Gastroesophageal sphincter (tissue), 4 donors: ENCODE measurements around the gene SLC17A8. TPM values are rescaled to one million over a fixed set of nuclear protein-coding genes. Genes with fewer than 3 reads are reported as not detected.
A peak's percentile ranks its signal among the peaks of the same experiment; 100 is the strongest.

Experiments
- ATAC-seq: fragments of 150-250 bp; one replicate; pipeline ENCODE4 v1.9.1; 2016; ENCODE audit warnings: mild to moderate bottlenecking, moderate library complexity
- H3K27ac ChIP-seq, 4 donors: fragments of 200-600 bp; sonication (generic) in 3 of 4; 1 replicate in 3 of 4; 2 replicates in 1 of 4; pipeline ENCODE4 v1.5.1; 2016 to 2019
- H3K27me3 ChIP-seq: fragments of 200-600 bp; sonication (generic); one replicate; pipeline ENCODE4 v1.5.1; 2019
- H3K36me3 ChIP-seq, 2 donors: fragments of 200-600 bp; sonication (generic); one replicate each; pipeline ENCODE4 v1.5.1; 2019; ENCODE audit warnings: control low read depth in 1 of 2
- H3K4me1 ChIP-seq, 3 donors: fragments of 200-600 bp; sonication (generic); 1 replicate in 2 of 3; 2 replicates in 1 of 3; pipeline ENCODE4 v1.5.1; 2016 to 2019; ENCODE audit warnings: control low read depth in 2 of 3
- H3K4me3 ChIP-seq, 2 donors: fragments of 200-600 bp; sonication (generic); one replicate each; pipeline ENCODE4 v1.5.1; 2019; ENCODE audit warnings: mild to moderate bottlenecking in 1 of 2, moderate library complexity in 1 of 2
- H3K9me3 ChIP-seq, 3 donors: fragments of 200-600 bp; sonication (generic); one replicate each; pipeline ENCODE4 v1.5.1; 2017 to 2019; ENCODE audit warnings: control low read depth in 2 of 3
- EP300 ChIP-seq: sonication (generic); formaldehyde crosslinking; IDR thresholded peaks from one replicate; pipeline ENCODE4 v1.6.1; 2017; ENCODE audit warnings: antibody characterized with exemption, mild to moderate bottlenecking
- POLR2A ChIP-seq, 2 donors: fragments of 450-650 bp; IDR thresholded peaks; one replicate each; pipeline ENCODE4 v1.6.1; 2017; ENCODE audit warnings: antibody characterized with exemption in 2 of 2, mild to moderate bottlenecking in 2 of 2, moderate library complexity in 1 of 2
- POLR2AphosphoS5 ChIP-seq: sonication (generic); formaldehyde crosslinking; IDR thresholded peaks from one replicate; pipeline ENCODE4 v1.6.1; 2017; ENCODE audit warnings: antibody characterized with exemption
- WGBS, 2 donors: methylation state at CpG; one replicate each; pipeline ENCODE4 v1.1.5; 2018; ENCODE audit warnings: low coverage in 1 of 2; 5-methylcytosine and 5-hydroxymethylcytosine counted together
- total RNA-seq, 4 donors: library from RNA; depleted of rRNA; stranded (reverse); fragments of >200 nt; gene quantifications; one replicate each; pipeline ENCODE4 v1.1.0, GENCODE V29; 2016
- TF ChIP-seq, protein P1 (sequence below), 4 experiments: fragments of 200-600 bp in 2 of 4; fragments of 450-650 bp in 2 of 4; sonication (generic) in 1 of 4; IDR thresholded peaks; one replicate each; pipeline ENCODE4 v1.5.1; 2017 to 2019; ENCODE audit warnings: antibody characterized with exemption in 4 of 4, mild to moderate bottlenecking in 2 of 4, moderate library complexity in 2 of 4

The SLC17A8 gene
- total RNA-seq, 4 donors from 2014 or later, result not detected

DNA sequence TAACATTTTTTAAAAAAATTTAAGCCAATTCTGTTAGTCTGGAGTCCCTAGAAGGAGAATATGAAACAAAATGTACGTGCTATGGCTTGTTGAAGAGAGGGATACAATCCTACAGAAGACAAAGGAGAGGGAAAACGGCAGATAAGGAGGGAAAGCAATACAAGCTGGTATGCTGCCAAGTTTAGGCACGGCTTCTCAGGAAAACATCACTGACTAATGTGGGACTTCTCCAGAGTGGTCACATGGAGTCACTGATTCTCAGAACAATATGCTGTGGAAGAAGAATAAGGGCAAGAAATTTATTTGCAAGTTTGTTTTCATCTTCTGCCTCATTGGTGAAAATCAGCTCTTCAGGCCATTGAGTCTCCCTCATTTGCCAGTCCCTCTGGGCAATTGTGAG lies 93.9 kb downstream of the SLC17A8 start:
- ATAC-seq, result no peak
- Histone ChIP-seq H3K4me1 (peaks cover 0 to 19% (median 3%) of the 10 kb centered on the region in 3 donors), H3K27me3 (no peaks in the 10 kb centered on the region), H3K9me3 (no peaks in the 10 kb centered on the region), H3K4me3 (no peak overlapping the region), H3K27ac (no peak overlapping the region), H3K36me3 (no peaks in the 10 kb centered on the region)
- TF ChIP-seq, protein P1, sequence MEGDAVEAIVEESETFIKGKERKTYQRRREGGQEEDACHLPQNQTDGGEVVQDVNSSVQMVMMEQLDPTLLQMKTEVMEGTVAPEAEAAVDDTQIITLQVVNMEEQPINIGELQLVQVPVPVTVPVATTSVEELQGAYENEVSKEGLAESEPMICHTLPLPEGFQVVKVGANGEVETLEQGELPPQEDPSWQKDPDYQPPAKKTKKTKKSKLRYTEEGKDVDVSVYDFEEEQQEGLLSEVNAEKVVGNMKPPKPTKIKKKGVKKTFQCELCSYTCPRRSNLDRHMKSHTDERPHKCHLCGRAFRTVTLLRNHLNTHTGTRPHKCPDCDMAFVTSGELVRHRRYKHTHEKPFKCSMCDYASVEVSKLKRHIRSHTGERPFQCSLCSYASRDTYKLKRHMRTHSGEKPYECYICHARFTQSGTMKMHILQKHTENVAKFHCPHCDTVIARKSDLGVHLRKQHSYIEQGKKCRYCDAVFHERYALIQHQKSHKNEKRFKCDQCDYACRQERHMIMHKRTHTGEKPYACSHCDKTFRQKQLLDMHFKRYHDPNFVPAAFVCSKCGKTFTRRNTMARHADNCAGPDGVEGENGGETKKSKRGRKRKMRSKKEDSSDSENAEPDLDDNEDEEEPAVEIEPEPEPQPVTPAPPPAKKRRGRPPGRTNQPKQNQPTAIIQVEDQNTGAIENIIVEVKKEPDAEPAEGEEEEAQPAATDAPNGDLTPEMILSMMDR (IDR thresholded peaks at IDR 0.05), result no peak
- TF ChIP-seq EP300 (no peak), POLR2A (IDR thresholded peaks at IDR 0.05) (no peak), POLR2AphosphoS5 (no peak)
- 51 to 56% methylated on average over 3 of the region's 3 CpGs for WGBS, 2 donors

DNA sequence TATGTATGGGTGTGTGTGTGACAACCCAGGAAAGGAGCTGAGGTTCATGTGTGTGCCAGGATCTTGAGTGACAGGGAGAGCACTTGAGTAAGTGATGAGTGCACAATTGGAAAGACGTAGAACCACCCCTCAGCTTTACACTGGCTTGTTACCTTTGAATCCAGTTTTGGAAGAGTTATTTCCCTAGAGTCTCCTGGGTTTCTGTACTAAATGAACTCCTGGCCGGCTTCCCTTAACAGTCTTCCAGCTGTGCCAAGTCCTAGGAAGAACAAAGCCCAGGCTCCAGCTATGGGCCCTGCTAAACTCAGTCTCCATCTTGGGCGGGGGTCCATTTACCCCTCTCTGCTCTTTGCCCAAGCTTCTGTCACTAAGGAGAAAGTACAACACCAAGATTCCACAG lies 97.1 kb downstream of the SLC17A8 start:
- no peaks in the 10 kb centered on the region for H3K9me3 ChIP-seq
- peak overlapping the region in 1 of 4 donors; percentile 36 for H3K27ac ChIP-seq
- no peaks in the 10 kb centered on the region for H3K27me3 ChIP-seq
- TF ChIP-seq, protein P1 (IDR thresholded peaks at IDR 0.05), result no peak
- TF ChIP-seq POLR2A (IDR thresholded peaks at IDR 0.05) (no peak), EP300 (no peak), POLR2AphosphoS5 (no peak)
- ATAC-seq, result no peak
- H3K36me3 ChIP-seq, result no peaks in the 10 kb centered on the region
- WGBS, 2 donors, result 18 to 25% methylated on average over 3 of the region's 3 CpGs
- peaks cover 0 to 13% (median 3%) of the 10 kb centered on the region in 3 donors for H3K4me1 ChIP-seq
- H3K4me3 ChIP-seq, result no peak overlapping the region

DNA sequence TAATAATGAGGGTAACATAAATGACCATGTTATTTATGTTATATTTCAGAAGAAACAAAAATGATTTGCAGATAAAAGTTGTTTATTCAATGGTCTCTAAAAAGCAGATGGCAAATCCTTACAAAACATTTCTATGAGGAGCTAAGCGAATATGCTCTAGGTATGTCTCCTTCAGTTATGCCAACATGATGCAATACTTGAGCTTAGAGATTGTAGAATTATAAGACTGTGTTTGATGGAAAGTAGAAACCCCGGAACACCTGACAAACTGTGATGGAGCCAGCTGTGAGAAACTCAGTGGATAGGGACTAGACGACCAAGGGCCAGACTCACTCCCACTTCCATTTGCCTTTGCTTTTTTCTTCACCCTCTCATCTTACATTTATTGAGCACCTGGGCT lies 99.0 kb downstream of the SLC17A8 start:
- no peak for ATAC-seq
- H3K4me1 ChIP-seq, result peaks cover 0 to 13% (median 3%) of the 10 kb centered on the region in 3 donors

DNA sequence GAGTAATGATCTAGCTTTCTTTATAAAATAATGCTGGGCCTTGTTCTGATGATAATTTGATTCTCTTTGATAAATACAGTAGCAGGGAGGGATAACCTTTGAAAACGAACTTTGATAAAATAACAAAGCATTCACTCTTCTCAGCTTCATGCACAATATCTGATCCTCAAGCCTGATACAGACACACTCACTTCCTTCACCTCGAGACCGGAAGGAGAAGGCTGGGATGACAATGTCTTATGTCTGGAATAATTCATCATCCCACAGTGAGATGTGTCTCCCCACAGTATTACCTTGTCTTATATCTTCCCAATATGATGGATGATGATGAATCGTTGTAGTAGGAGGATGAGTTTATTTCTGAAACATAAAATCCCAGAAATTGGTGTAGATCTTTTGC lies 101.3 kb downstream of the SLC17A8 start:
- WGBS, 2 donors, result 67% methylated on average over 3 to 4 of the region's 4 CpGs
- Histone ChIP-seq H3K36me3 (no peaks in the 10 kb centered on the region), H3K4me1 (peaks cover 0 to 13% (median 3%) of the 10 kb centered on the region in 3 donors), H3K27me3 (no peaks in the 10 kb centered on the region), H3K9me3 (no peaks in the 10 kb centered on the region), H3K27ac (no peak overlapping the region), H3K4me3 (no peak overlapping the region)
- no peak for ATAC-seq
- TF ChIP-seq POLR2A (IDR thresholded peaks at IDR 0.05), result no peak
- no peak for TF ChIP-seq EP300
- TF ChIP-seq POLR2AphosphoS5, result no peak
- TF ChIP-seq, protein P1 (IDR thresholded peaks at IDR 0.05), result no peak

More for the DNA sequence above, 99.0 kb downstream of the SLC17A8 start:
- no peak overlapping the region for H3K27ac ChIP-seq
- TF ChIP-seq EP300 (no peak), POLR2AphosphoS5 (no peak), POLR2A (IDR thresholded peaks at IDR 0.05) (no peak)
- TF ChIP-seq, protein P1 (IDR thresholded peaks at IDR 0.05), result no peak
- no peaks in the 10 kb centered on the region for H3K9me3 ChIP-seq
- no peak overlapping the region for H3K4me3 ChIP-seq
- WGBS, 2 donors, result 86 to 89% methylated on average over 3 of the region's 3 CpGs
- H3K27me3 ChIP-seq, result no peaks in the 10 kb centered on the region
- H3K36me3 ChIP-seq, result no peaks in the 10 kb centered on the region

DNA sequence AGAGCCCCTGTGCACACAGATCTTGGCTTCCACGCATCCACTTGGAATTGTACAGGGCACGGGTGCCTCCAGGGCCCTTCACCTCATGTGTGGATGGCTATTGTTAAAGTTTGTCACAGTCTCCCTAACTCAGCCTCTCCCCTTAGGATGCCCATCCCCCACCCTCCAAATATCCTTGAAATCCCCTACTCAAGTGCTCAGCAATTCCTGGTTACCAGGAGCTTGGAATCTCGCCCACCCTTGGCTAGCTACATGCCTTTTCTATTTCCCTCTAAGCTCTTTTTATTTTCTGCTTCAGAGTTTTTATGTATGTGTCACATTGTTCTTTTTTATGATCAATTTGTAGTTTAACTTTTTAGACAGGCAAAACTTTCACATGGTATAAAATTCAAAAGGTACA lies 103.8 kb downstream of the SLC17A8 start:
- no peak for ATAC-seq
- Histone ChIP-seq H3K9me3 (no peaks in the 10 kb centered on the region), H3K4me3 (no peak overlapping the region), H3K27ac (no peak overlapping the region), H3K36me3 (no peaks in the 10 kb centered on the region), H3K4me1 (no peaks in the 10 kb centered on the region), H3K27me3 (no peaks in the 10 kb centered on the region)
- WGBS, 2 donors, result 53 to 100% methylated on average over 1 to 3 of the region's 3 CpGs
- TF ChIP-seq EP300, result no peak
